BLaER1 treated with 17β-estradiol and CSF1 and Interleukin-3, amounts not matched to agents 10 nM and 100 nM (cell line): Measurements from ENCODE around the gene PRKCE.
A peak's percentile ranks its signal among the peaks of the same experiment; 100 is the strongest.

Experiments
- H3K27ac ChIP-seq, 11 experiments: shearing (Covaris generic); formaldehyde crosslinking; 2 replicates each; pipeline ENCODE4 v1.8.1; 2022
- H3K27me3 ChIP-seq, 11 experiments: shearing (Covaris generic); formaldehyde crosslinking; 2 replicates each; pipeline ENCODE4 v1.8.1; 2022
- H3K36me3 ChIP-seq, 11 experiments: shearing (Covaris generic); formaldehyde crosslinking; 2 replicates each; pipeline ENCODE4 v1.8.1; 2022
- H3K4me1 ChIP-seq, 10 experiments: shearing (Covaris generic); formaldehyde crosslinking; 2 replicates each; pipeline ENCODE4 v1.8.1; 2022
- H3K4me2 ChIP-seq, 11 experiments: shearing (Covaris generic); formaldehyde crosslinking; 2 replicates each; pipeline ENCODE4 v1.8.1; 2022
- H3K4me3 ChIP-seq, 10 experiments: shearing (Covaris generic); formaldehyde crosslinking; 2 replicates each; pipeline ENCODE4 v1.8.1; 2022
- H3K9ac ChIP-seq, 11 experiments: shearing (Covaris generic); formaldehyde crosslinking; 2 replicates each; pipeline ENCODE4 v1.8.1; 2022
- H3K9me3 ChIP-seq, 11 experiments: shearing (Covaris generic); formaldehyde crosslinking; replicated peaks in 1 of 11; 2 replicates each; pipeline ENCODE4 v1.8.1; 2022
- H4K20me1 ChIP-seq, 11 experiments: shearing (Covaris generic); formaldehyde crosslinking; 2 replicates each; pipeline ENCODE4 v1.8.1; 2022
- Cebpa-rat ChIP-seq, 11 experiments: shearing (Covaris generic); IDR thresholded peaks; 2 replicates each; pipeline ENCODE4 v1.8.1; 2022

Gene PRKCE

DNA sequence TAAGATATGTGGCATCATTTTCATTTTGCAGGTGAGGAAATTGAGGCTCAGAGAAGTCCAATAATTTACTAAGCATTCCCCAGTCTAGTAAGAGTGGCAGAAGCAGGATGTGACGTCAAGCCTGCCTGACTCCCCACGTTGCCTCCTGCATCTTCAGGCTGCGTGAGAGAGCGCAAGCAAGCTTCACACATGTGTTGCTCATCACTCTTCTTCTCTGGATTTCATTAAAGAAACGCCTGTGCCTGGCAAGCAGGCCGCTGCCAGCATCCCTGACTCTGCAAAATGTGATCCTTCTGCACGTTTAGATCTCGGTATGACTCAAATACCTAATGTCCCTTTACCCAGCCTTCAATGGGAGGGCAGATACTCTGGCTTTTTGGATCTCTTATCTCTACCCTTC, 96.8 kb downstream of the PRKCE start:
- Histone ChIP-seq H4K20me1 (peaks cover 0 to 64% (median 50%) of the 10 kb centered on the region in 11 experiments; a peak in 14 of 22 replicates), H3K4me1 (peaks cover 21 to 55% (median 52%) of the 10 kb centered on the region in 10 experiments), H3K9ac (no peak overlapping the region), H3K27me3 (no peaks in the 10 kb centered on the region), H3K36me3 (peaks cover 0 to 68% (median 45%) of the 10 kb centered on the region in 11 experiments; a peak in 19 of 22 replicates), H3K27ac (no peak overlapping the region), H3K4me2 (0 out of 22 replicates have a peak overlapping the region, but pooled peaks of 1 of the 11 experiments have one; percentile 7), H3K9me3 (peaks cover 18 to 51% (median 38%) of the 10 kb centered on the region in 11 experiments), H3K4me3 (no peak overlapping the region)
- TF ChIP-seq Cebpa-rat (IDR thresholded peaks at IDR 0.05) = no peak

DNA sequence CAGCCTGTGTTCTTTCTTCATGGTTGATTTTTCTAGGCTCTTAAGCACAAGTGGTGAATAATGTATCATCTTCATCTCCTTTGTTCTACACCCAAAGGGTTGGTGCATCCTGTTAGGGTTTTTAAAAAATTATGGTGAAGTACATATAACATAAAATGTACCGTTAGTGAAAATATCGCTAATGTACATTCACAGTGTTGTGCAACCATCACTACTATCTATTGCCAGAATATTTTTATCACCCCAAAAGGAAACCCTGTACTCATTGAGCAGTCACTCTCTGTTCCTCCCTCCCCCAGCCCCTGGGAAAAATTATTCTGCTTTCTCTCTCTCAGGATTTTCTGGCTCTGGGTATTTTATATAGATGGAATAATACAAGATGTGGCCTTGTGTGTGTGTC, 98.5 kb downstream of the PRKCE start:
- H3K4me3 ChIP-seq = no peak overlapping the region
- H3K4me2 ChIP-seq = peak overlapping the region in 9 of 11 experiments; percentile 18 to 65 (median 40); a peak in 17 of 22 replicates
- H3K27me3 ChIP-seq = no peaks in the 10 kb centered on the region
- 0 out of 22 replicates have a peak, but pooled peaks of 1 of the 11 experiments have one; percentile 13 for TF ChIP-seq Cebpa-rat (IDR thresholded peaks at IDR 0.05)
- H4K20me1 ChIP-seq = peaks cover 0 to 74% (median 66%) of the 10 kb centered on the region in 11 experiments; a peak in 16 of 22 replicates
- peak overlapping the region in 2 of 11 experiments; percentile 23 to 38; a peak in 4 of 22 replicates for H3K27ac ChIP-seq
- peaks cover 18 to 46% (median 35%) of the 10 kb centered on the region in 11 experiments for H3K9me3 ChIP-seq
- peaks cover 12 to 60% (median 49%) of the 10 kb centered on the region in 10 experiments; a peak in 19 of 20 replicates for H3K4me1 ChIP-seq
- peaks cover 0 to 79% (median 56%) of the 10 kb centered on the region in 11 experiments; a peak in 19 of 22 replicates for H3K36me3 ChIP-seq
- no peak overlapping the region for H3K9ac ChIP-seq

DNA sequence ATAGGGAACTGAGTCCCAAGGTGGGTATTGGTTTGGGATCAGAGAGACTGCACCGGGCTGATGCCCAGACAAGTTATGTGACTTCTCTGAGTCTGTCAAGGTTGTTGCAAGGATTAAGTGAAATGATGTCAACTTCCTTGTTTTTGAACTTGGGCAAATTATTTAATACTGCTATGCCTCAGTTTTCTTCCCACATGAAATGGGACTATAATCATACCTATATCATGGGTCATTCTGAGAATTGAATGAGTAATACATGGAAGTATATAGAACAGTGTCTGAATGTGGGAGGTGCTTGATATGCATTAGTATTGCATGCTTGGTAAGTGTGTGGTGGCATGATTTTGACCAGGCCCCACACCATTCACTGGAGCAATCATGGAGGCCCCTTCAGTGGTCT, 99.0 kb downstream of the PRKCE start:
- H3K27ac ChIP-seq = peak overlapping the region in 1 of 11 experiments; percentile 3; a peak in 2 of 22 replicates
- peaks cover 18 to 41% (median 31%) of the 10 kb centered on the region in 11 experiments for H3K9me3 ChIP-seq
- no peaks in the 10 kb centered on the region for H3K27me3 ChIP-seq
- peaks cover 0 to 79% (median 55%) of the 10 kb centered on the region in 11 experiments; a peak in 19 of 22 replicates for H3K36me3 ChIP-seq
- no peak overlapping the region for H3K4me3 ChIP-seq
- H3K4me1 ChIP-seq = peaks cover 12 to 65% (median 53%) of the 10 kb centered on the region in 10 experiments; a peak in 19 of 20 replicates
- peak overlapping the region in 9 of 11 experiments; percentile 18 to 65 (median 40); a peak in 17 of 22 replicates for H3K4me2 ChIP-seq
- TF ChIP-seq Cebpa-rat (IDR thresholded peaks at IDR 0.05) = no peak
- H3K9ac ChIP-seq = no peak overlapping the region
- peaks cover 0 to 79% (median 71%) of the 10 kb centered on the region in 11 experiments; a peak in 16 of 22 replicates for H4K20me1 ChIP-seq

DNA sequence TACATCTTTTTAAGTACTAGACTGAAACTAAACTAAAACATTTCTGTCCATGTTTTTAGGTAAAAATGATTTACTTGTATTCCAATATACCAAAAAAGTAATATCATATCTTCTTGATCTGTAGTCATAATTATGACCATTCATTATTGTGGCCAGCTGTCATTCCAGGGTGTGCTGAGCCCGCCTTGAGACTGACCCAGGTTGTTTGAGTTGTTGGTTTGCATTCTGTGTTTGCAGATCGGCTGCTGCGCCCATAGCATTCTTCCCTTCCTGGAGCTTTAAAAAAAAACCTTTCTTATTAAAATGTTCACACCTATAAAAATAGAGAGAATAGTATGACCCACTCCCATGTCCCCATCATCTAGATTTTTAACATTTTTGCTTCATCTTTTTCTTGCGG, 101.9 kb downstream of the PRKCE start:
- Histone ChIP-seq H3K36me3 (peaks cover 0 to 55% (median 26%) of the 10 kb centered on the region in 11 experiments; a peak in 14 of 22 replicates), H3K4me1 (peaks cover 22 to 90% (median 67%) of the 10 kb centered on the region in 10 experiments; a peak in 19 of 20 replicates), H3K27me3 (no peaks in the 10 kb centered on the region), H3K4me3 (no peak overlapping the region), H4K20me1 (peaks cover 0 to 98% (median 89%) of the 10 kb centered on the region in 11 experiments; a peak in 16 of 22 replicates), H3K4me2 (0 out of 22 replicates have a peak overlapping the region, but pooled peaks of 1 of the 11 experiments have one; percentile 8), H3K9me3 (peaks cover 0 to 14% (median 7%) of the 10 kb centered on the region in 11 experiments; a peak in 9 of 22 replicates), H3K27ac (no peak overlapping the region), H3K9ac (no peak overlapping the region)
- TF ChIP-seq Cebpa-rat (IDR thresholded peaks at IDR 0.05) = no peak

DNA sequence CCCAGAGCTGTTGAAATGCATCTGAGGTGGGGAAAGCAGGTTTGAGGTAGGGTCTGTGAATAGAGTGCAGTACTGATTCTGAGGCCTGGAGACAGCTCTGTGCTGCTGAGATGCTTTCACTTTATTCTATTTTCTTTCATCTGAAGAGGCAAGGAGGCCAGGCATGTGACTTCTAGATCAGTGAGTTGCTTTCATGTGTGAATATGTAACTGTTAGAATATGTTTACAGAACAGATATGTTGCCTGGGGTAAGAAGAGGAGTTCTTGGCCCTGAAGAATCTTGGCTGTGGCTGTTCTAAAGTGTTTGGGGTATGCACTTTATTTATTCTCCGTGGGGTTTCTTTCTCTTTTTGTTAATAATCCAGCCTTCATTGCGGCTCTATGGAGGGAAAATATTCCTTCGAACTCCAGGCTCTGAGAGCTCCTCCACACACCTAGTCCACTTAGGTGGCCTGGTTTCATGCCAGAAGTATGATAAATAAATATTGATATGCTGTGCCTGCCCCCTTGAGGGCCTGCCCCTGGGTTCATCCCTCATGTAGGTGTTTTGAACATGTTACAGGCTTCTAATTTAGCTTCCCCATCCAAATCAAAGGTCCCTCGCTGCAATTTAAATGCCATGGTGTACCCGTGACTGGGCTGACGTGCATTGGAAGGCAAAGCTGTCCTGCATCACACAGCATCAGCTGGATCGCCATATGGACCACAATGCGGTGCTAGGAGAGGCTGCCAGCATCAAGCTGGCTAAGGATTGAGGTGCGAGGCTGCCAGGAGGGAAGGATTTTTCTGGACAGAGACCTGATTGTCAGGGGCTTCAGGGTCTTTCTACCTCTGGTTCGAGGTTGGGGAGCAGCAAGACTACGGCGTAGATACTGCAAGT, 102.9 kb downstream of the PRKCE start:
- Histone ChIP-seq H3K9ac (no peak overlapping the region), H3K27ac (0 out of 22 replicates have a peak overlapping the region, but pooled peaks of 1 of the 11 experiments have one; percentile 17)
- no peak for TF ChIP-seq Cebpa-rat (IDR thresholded peaks at IDR 0.05)

DNA sequence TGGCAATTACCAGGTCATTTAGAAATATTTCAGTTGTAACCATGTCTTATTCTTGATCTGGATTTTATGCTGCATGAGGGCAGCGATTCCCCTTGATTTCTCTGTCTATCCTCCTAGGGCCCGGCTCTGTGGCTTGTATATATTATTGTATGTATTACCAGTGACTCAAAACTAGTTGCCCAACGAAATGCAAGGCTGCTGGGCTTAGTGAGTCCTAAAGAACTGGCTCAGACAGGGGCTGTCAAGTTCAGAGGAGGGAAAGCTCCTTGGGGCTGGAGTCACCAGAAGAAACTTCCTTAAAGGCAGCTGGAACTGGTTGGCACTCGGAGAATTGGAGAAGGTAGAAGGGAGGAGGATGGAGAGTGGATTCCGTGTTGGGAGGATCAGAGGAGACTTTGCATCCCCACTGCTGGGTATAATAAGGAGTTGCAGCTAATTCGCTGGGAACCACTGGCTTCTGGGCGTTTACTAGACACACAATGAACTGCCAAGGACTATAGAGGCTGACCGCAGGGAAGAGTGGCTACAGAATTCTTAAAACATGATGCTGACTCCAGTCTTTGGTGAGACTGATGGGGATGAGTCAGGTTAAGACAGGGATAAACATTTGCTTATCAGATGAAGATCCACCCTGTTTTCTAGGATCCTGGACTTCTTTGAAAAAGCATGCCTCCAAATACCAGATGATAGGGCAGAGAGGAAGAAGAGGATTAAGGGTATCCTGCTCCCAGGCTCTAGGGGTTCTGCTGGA, 104.3 kb downstream of the PRKCE start:
- peaks cover 0 to 12% (median under 1%) of the 10 kb centered on the region in 11 experiments; a peak in 8 of 22 replicates for H3K9me3 ChIP-seq
- H3K36me3 ChIP-seq = peaks cover 0 to 47% (median 25%) of the 10 kb centered on the region in 11 experiments; a peak in 13 of 22 replicates
- H3K27me3 ChIP-seq = no peaks in the 10 kb centered on the region
- H3K9ac ChIP-seq = no peak overlapping the region
- H3K27ac ChIP-seq = 0 out of 22 replicates have a peak overlapping the region, but pooled peaks of 2 of the 11 experiments have one; percentile 4 to 27
- H4K20me1 ChIP-seq = peaks cover 0 to 97% (median 88%) of the 10 kb centered on the region in 11 experiments; a peak in 16 of 22 replicates
- TF ChIP-seq Cebpa-rat (IDR thresholded peaks at IDR 0.05) = no peak
- H3K4me3 ChIP-seq = no peak overlapping the region
- peak overlapping the region in 1 of 11 experiments; percentile 21; a peak in 1 of 22 replicates for H3K4me2 ChIP-seq
- peaks cover 21 to 90% (median 65%) of the 10 kb centered on the region in 10 experiments; a peak in 19 of 20 replicates for H3K4me1 ChIP-seq

More for the DNA sequence above, 102.9 kb downstream of the PRKCE start:
- Histone ChIP-seq H3K36me3 (peaks cover 0 to 47% (median 22%) of the 10 kb centered on the region in 11 experiments; a peak in 13 of 22 replicates), H3K9me3 (peaks cover 0 to 12% (median 7%) of the 10 kb centered on the region in 11 experiments; a peak in 8 of 22 replicates), H4K20me1 (peaks cover 0 to 98% (median 89%) of the 10 kb centered on the region in 11 experiments; a peak in 16 of 22 replicates), H3K4me3 (no peak overlapping the region), H3K4me2 (0 out of 22 replicates have a peak overlapping the region, but pooled peaks of 2 of the 11 experiments have one; percentile 4 to 13), H3K4me1 (peaks cover 26 to 90% (median 68%) of the 10 kb centered on the region in 10 experiments; a peak in 19 of 20 replicates), H3K27me3 (no peaks in the 10 kb centered on the region)

DNA sequence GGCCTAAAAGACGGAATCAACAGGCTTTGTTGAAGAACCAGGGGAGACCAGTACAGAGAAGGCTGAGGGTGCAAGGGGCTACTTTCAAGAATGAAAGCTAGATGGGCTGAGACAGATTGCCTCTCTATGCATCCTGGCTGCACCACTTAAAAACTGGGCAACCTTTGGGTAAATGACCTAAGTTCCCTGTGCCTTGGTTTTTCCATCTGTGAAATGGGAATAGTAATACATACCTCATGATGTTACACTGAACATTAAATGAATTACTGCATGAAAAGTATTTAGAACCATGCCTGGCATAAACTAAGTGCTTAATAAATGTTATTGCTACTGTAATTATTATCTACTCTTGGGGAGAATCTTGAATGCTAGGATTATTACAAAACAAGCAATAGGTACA, 106.5 kb downstream of the PRKCE start:
- peaks cover 0 to 17% (median 0%) of the 10 kb centered on the region in 11 experiments; a peak in 4 of 22 replicates for H3K9me3 ChIP-seq
- H3K36me3 ChIP-seq = peaks cover 0 to 50% (median 30%) of the 10 kb centered on the region in 11 experiments; a peak in 13 of 22 replicates
- H3K4me1 ChIP-seq = peaks cover 22 to 81% (median 60%) of the 10 kb centered on the region in 10 experiments; a peak in 19 of 20 replicates
- H3K4me3 ChIP-seq = no peak overlapping the region
- H3K27ac ChIP-seq = no peak overlapping the region
- peaks cover 0 to 95% (median 71%) of the 10 kb centered on the region in 11 experiments; a peak in 16 of 22 replicates for H4K20me1 ChIP-seq
- no peaks in the 10 kb centered on the region for H3K27me3 ChIP-seq
- no peak overlapping the region for H3K9ac ChIP-seq
- peak overlapping the region in 7 of 11 experiments; percentile 55 to 80 (median 65); a peak in 6 of 22 replicates for H3K4me2 ChIP-seq
- no peak for TF ChIP-seq Cebpa-rat (IDR thresholded peaks at IDR 0.05)
